Breast epithelium (tissue), 4 donors: Measurements from ENCODE around the gene PDGFRA. TPM values are rescaled to one million over a fixed set of nuclear protein-coding genes. Genes with fewer than 3 reads are reported as not detected.
A peak's percentile ranks its signal among the peaks of the same experiment; 100 is the strongest.

Experiments used
- DNase-seq, 2 donors: peaks; one replicate each; pipeline ENCODE4 v3.0.0-alpha.2; 2019; ENCODE audit warnings: low spot score in 2 of 2
- H3K27ac ChIP-seq, 2 donors: fragments of 200-600 bp; sonication (generic) in 1 of 2; one replicate each; pipeline ENCODE4 v1.5.1; 2016 to 2019; ENCODE audit warnings: mild to moderate bottlenecking in 1 of 2
- H3K27me3 ChIP-seq, 2 donors: fragments of 200-600 bp; sonication (generic) in 1 of 2; one replicate each; pipeline versions ENCODE4 v1.5.1 to v1.6.0; 2017 to 2019; ENCODE audit warnings: control low read depth in 1 of 2, mild to moderate bottlenecking in 1 of 2
- H3K36me3 ChIP-seq: fragments of 200-600 bp; one replicate; pipeline ENCODE4 v1.5.1; 2019
- H3K4me1 ChIP-seq, 2 donors: fragments of 200-600 bp; sonication (generic); one replicate each; pipeline ENCODE4 v1.5.1; 2016 to 2019; ENCODE audit warnings: control low read depth in 1 of 2
- H3K4me3 ChIP-seq, 3 donors: fragments of 200-600 bp; sonication (generic); 1 replicate in 2 of 3; 2 replicates in 1 of 3; pipeline ENCODE4 v1.5.1; 2016 to 2019; ENCODE audit warnings: mild to moderate bottlenecking in 3 of 3, moderate library complexity in 2 of 3
- H3K9me3 ChIP-seq, 2 donors: fragments of 200-600 bp; sonication (generic) in 1 of 2; one replicate each; pipeline ENCODE4 v1.5.1; 2016 to 2019; ENCODE audit warnings: control low read depth in 1 of 2
- POLR2A ChIP-seq: fragments of 450-650 bp; IDR thresholded peaks from one replicate; pipeline ENCODE4 v1.6.1; 2016; ENCODE audit warnings: antibody characterized with exemption, mild to moderate bottlenecking, moderate library complexity
- POLR2AphosphoS5 ChIP-seq, 3 donors: sonication (generic); formaldehyde crosslinking; IDR thresholded peaks; one replicate each; pipeline ENCODE4 v1.6.1; 2017; ENCODE audit warnings: antibody characterized with exemption in 3 of 3
- intact Hi-C: fragments of 100-400 bp; cut with DNase I; formaldehyde crosslinking; loops from one replicate; pipeline ENCODE4 v1.15.1; 2023; ENCODE audit warnings: low total_unique reads
- total RNA-seq, 3 donors: library from RNA; depleted of rRNA; stranded (reverse); fragments of >200 nt; gene quantifications; one replicate each; pipeline ENCODE4 v1.1.0, GENCODE V29; 2016
- TF ChIP-seq, protein P1 (sequence below), 3 donors: fragments of 450-650 bp; IDR thresholded peaks; one replicate each; pipeline ENCODE4 v1.5.1; 2016 to 2017; ENCODE audit warnings: antibody characterized with exemption in 3 of 3, mild to moderate bottlenecking in 3 of 3, moderate library complexity in 3 of 3

Gene PDGFRA
- total RNA-seq, 3 donors from 2014 or later: 125 to 154 (median 130) TPM

DNA sequence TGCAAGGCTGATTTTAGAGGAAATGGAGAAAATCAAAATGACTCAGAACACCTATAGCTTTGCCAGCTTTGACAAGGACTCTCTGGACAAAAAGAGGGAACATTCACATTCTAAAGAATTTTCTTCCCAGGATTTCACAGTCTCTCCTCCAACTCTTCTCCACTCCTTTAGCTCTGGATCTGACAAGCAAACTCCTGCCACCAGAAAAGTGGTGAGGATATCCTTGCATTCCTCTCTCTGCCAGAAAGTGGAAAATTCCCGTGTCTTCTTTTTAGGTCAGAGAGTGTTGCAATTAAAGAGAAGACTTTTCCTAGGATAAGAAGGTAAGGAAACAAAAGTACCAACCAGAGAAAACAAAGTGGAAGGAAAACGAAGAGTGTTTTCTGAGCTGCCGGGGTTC is 16.1 kb upstream of the PDGFRA start:
- intact Hi-C loops: loop anchor here (10.0 kb wide), 1 partner anchor 718 kb away; no protein-coding TSS in a partner anchor
- H3K36me3 ChIP-seq: no peaks in the 10 kb centered on the region
- H3K4me3 ChIP-seq: no peak overlapping the region
- H3K27ac ChIP-seq: no peak overlapping the region
- no peak for DNase-seq
- H3K9me3 ChIP-seq: no peaks in the 10 kb centered on the region
- TF ChIP-seq POLR2AphosphoS5 (IDR thresholded peaks at IDR 0.05) (no peak), POLR2A (no peak)
- TF ChIP-seq, protein P1, sequence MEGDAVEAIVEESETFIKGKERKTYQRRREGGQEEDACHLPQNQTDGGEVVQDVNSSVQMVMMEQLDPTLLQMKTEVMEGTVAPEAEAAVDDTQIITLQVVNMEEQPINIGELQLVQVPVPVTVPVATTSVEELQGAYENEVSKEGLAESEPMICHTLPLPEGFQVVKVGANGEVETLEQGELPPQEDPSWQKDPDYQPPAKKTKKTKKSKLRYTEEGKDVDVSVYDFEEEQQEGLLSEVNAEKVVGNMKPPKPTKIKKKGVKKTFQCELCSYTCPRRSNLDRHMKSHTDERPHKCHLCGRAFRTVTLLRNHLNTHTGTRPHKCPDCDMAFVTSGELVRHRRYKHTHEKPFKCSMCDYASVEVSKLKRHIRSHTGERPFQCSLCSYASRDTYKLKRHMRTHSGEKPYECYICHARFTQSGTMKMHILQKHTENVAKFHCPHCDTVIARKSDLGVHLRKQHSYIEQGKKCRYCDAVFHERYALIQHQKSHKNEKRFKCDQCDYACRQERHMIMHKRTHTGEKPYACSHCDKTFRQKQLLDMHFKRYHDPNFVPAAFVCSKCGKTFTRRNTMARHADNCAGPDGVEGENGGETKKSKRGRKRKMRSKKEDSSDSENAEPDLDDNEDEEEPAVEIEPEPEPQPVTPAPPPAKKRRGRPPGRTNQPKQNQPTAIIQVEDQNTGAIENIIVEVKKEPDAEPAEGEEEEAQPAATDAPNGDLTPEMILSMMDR (IDR thresholded peaks at IDR 0.05): no peak
- H3K27me3 ChIP-seq: no peaks in the 10 kb centered on the region
- H3K4me1 ChIP-seq: no peaks in the 10 kb centered on the region

- Histone ChIP-seq H3K36me3 (no peaks in the 10 kb centered on the region), H3K27ac (peak overlapping the region in 1 of 2 donors; percentile 30), H3K9me3 (no peaks in the 10 kb centered on the region), H3K27me3 (no peaks in the 10 kb centered on the region), H3K4me1 (no peaks in the 10 kb centered on the region), H3K4me3 (no peak overlapping the region)
- DNase-seq: no peak
- intact Hi-C loops: loop anchor here (10.0 kb wide), 1 partner anchor 719 kb away; no protein-coding TSS in a partner anchor
- no peak for TF ChIP-seq POLR2A
- no peak for TF ChIP-seq POLR2AphosphoS5 (IDR thresholded peaks at IDR 0.05)
- TF ChIP-seq, protein P1 (IDR thresholded peaks at IDR 0.05): no peak
Observed at GRCh38 chr4:54213761-54214160, 15.3 kb upstream of the PDGFRA start.

- no peak for DNase-seq
- H3K27me3 ChIP-seq: no peaks in the 10 kb centered on the region
- no peaks in the 10 kb centered on the region for H3K36me3 ChIP-seq
- TF ChIP-seq, protein P1 (IDR thresholded peaks at IDR 0.05): no peak
- TF ChIP-seq POLR2A: no peak
- TF ChIP-seq POLR2AphosphoS5 (IDR thresholded peaks at IDR 0.05): no peak
- H3K4me3 ChIP-seq: no peak overlapping the region
- no peaks in the 10 kb centered on the region for H3K4me1 ChIP-seq
- H3K27ac ChIP-seq: no peak overlapping the region
- no peaks in the 10 kb centered on the region for H3K9me3 ChIP-seq
- intact Hi-C loops: loop anchor here (10.0 kb wide), 1 partner anchor 721 kb away; no protein-coding TSS in a partner anchor
Observed at GRCh38 chr4:54215379-54216077, 13.6 kb upstream of the PDGFRA start.

- DNase-seq: peak; percentile 67
- peak overlapping the region; percentile 33 to 35 for H3K27ac ChIP-seq
- H3K4me3 ChIP-seq: peak overlapping the region; percentile 18 to 66 (median 47)
- intact Hi-C loops: loop anchor here (10.0 kb wide), 1 partner anchor 723 kb away; no protein-coding TSS in a partner anchor
- H3K4me1 ChIP-seq: no peaks in the 10 kb centered on the region
- H3K9me3 ChIP-seq: no peaks in the 10 kb centered on the region
- TF ChIP-seq POLR2AphosphoS5 (IDR thresholded peaks at IDR 0.05) (peak; percentile 53 to 85 (median 74)), POLR2A (no peak)
- TF ChIP-seq, protein P1 (IDR thresholded peaks at IDR 0.05): peak; percentile 74 to 92 (median 92)
- no peaks in the 10 kb centered on the region for H3K27me3 ChIP-seq
- H3K36me3 ChIP-seq: no peaks in the 10 kb centered on the region
Observed at GRCh38 chr4:54217642-54218495, 11.2 kb upstream of the PDGFRA start.
